GM21423 (cell line): ENCODE data around the gene CERCAM.
"Not testable (repeated sequence)": the region's sequence is repeated elsewhere in the genome, so short reads cannot be mapped to it uniquely, and the experiment has no call there.

Experiments
- ATAC-seq: cut with Tn5 transposase; IDR thresholded peaks from one replicate; pipeline ENCODE4 v1.9.1; 2021; ENCODE audit warnings: mild to moderate bottlenecking, moderate library complexity; ENCODE audit not compliant: unreplicated experiment

Gene CERCAM

DNA sequence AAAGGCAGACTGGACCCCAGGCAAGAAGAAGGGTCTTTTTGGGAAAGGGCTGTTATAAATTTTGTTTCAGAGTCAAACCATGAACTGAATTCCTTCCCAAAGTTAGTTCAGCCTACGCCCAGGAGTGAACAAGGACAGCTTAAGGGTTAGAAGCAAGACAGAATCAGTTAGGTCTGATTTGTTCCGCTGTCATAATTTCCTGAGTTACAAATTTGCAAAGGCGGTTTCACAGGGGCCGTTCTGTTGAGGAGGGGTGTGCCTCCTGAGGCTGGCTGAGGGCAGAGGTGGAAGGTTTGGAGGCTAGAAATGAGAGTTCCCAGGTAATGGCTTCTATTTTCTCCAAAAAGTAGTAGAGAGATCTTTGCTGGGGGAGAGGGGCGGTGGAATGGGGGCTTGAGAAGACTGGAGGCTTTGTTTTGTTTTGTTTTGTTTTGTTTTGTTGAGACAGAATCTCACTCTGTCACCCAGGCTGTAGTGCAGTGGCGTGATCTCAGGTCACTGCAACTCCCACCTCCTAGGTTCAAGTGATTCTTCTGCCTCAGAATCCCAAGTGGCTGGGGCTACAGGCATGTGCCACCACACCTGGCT is 4.1 kb upstream of the CERCAM start:
- no peak for ATAC-seq

DNA sequence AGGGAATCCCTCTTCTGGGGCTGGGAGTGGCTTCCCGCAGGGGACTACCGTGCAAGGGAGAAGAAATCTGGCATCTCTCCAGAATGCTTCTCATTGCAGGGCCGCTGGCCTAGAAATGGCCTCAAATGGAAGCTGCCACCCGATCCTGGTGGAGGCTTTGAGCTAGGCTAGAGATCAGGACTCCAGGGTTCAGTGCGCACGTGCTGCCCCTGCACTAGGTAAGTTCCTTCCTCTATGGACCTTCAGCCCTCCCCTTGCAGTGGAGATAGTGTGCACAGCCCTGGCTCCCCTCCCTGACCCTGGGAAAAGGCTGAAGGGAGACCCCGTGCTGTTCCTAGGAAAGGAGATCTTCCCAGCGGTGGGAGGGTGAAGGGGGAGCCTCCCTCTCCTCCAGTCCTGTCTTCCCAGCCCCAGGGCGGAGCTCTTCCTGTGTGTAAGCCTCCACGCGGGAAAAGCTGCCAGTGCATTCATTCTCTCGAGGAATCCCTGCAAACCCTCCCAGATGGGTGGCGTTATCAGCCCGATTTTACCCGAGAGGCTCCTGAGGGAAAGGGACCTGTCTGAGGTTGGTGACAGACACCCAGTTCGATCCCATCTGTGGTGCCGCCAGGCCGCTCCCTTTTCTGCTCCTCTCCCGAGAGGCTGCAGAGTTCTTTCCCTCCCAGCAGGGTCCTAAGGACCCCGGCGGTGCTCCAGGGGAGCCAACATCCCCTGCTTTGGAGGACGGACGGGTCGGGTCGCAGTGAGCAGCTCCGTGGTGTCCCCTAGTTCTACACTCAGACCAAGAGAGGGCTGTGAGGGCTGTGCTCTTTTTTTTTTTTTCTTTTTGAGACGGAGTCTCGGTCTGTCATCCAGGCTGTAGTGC is 1.4 kb upstream of the CERCAM start:
- no peak for ATAC-seq

DNA sequence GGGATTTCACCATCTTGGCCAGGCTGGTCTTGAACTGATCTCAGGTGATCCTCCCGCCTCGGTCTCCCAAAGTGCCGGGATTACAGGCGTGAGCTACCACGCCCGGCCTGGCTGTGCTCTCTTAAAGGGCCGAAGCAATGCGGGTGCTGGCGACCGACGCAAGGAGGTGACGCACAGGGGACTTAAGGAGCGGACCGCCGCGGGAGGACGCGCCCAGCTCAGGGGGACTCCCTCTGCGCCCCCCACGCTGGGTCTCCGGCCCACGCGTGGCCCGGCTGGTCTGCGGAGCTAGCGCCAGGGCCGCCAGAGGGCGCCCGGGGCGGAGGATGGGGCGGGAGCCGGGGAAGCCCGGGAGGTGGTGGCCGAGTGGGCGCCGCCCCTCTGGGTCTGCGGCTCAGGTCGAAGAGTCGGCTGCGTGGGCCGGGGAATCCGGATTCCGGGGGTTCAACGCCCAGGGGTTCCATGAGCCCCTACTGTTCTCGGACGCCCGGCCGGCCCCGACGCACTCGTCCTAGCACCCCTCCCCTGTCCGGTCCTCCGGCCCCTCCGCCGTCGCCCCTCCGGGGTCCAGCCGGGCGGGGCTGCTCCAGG is 502 bp upstream of the CERCAM start:
- ATAC-seq: peak; percentile 80

GRCh38 chr9:128421482-128421996 is 882 bp downstream of the CERCAM start:
- no peak for ATAC-seq

DNA sequence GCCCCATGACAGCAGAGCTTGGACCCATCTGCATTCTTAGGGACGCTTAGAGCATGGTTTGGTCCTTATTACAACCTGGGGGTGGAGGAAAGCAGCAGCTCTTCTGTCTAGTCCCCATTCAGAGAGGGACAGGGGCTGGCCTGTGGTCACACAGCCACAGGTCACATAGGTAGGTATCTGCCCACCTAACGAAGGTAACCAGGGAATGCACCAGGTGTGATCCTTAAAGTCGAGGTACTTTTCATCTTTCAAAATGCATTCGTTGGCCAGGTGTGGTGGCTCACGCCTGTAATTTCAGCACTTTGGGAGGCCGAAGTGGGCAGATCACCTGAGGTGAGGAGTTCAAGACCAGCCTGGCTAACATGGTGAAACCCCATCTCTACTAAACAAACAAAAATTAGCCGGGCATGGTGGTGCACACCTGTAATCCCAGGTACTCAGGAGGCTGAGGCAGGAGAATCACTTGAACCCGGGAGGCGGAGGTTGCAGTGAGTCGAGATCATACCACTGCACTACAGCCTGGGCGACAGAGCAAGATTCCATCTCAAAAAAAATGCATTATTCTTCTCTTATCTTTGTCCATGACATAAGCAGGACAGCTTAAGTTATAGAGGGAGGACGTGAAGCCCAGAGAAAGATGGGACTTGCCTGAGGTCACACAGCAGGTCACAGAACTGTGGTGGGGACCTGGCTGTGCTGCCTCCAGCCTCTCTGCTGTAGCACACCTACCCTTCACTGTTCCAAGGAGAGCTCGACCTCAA is 1.5 kb downstream of the CERCAM start:
- not testable (repeated sequence) for ATAC-seq

GRCh38 chr9:128422783-128423150 is 2.1 kb downstream of the CERCAM start:
- ATAC-seq: no peak

DNA sequence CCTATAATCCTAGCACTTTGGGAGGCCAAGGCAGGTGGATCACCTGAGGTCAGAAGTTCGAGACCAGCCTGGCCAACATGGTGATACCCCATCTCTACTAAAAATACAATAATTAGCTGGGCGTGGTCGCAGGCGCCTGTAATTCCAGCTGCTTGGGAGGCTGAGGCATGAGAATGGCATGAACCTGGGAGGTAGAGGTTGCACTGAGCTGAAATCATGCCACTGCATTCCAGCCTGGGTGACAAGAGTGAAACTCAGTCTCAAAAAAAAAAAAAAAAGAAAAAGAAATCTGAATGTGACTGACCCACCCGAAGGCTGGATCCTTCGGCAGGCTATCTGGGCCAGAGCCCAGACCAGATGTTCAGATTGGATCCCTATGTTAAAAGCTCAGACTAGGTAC is 2.7 kb downstream of the CERCAM start:
- not testable (repeated sequence) for ATAC-seq

DNA sequence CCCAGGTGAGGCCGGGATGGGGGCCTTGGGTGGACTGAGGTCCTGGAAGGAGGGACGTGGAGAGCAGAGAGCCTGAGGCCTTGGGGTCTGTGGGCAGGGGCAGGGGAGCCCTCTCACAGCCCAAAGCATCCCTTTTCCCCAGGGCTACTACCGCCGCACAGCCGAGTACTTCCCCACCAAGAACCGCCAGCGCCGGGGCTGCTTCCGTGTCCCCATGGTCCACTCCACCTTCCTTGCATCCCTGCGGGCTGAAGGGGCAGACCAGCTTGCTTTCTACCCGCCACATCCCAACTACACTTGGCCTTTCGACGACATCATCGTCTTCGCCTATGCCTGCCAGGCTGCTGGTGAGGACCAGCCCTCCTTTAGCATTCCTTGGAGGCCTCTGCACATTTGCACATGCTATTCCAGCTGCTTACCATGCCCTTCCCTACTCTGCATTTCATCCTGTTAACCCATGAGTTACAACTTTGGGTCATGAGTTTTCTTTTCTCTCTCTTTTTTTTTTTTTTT is 3.7 kb downstream of the CERCAM start:
- ATAC-seq: no peak

DNA sequence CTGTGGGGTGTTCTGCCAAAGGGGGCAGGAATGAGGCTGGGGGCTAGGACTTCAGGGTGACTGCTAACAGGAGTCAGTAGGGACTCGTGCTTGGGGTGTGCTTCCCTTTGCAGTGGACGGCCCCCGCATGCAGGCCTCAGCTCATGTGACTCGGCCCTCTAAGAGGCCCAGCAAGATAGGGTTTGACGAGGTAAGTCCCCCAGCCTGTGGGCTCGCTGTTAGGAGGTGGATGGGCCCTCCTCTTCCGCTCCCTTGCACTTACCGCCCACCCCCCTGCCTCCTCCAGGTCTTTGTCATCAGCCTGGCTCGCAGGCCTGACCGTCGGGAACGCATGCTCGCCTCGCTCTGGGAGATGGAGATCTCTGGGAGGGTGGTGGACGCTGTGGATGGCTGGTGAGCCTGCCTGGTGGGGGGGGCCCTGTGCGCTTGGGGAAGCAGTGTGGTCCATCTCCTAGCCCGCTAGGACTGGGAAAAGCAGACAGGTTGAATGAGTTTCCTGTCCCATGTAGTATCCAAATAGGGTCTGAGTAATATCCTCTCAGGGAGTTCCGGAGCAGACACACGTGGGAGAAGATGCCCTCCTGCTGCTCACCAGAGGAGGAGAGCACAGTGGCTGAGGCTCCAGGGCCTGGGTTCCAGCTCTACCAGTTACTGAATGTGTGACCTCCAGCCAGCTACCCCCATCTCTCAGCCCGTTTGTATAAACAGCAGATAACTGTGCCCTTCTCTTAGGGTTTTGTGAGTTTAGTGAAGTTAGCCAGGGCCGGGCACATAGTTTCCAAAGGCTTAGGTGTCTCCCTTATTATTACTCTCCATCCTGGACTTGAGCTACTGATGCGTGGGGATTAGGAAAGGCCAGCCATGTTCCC is 8.2 kb downstream of the CERCAM start:
- no peak for ATAC-seq

DNA sequence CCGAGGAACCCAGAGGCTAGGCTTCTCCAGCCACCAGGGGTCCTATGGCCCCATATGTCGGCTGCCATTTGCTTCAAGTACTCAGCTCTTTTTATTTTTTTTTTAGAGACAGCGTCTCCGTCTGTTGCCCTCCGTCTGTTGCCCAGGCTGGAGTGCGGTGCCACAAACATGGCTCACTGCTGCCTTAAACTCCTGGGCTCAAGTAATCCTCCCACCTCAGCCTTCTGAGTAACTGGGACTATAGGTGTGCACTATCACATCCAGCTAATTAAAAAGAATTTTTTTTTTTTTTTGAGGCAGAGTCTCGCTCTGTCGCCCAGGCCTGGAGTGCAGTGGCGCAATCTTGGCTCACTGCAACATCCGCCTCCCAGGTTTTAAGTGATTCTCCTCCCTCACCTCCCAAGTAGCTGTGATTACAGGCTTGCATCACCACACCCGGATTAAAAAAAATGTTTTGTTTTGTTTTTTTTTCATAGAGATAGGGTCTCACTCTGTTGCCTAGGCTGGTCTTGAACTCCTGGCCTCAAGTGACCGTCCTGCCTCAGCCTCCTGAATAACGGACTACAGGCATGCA is 8.9 kb downstream of the CERCAM start:
- no peak for ATAC-seq

GRCh38 chr9:128431207-128431606 is 10.6 kb downstream of the CERCAM start:
- no peak for ATAC-seq

GRCh38 chr9:128434340-128434739 is 13.7 kb downstream of the CERCAM start:
- ATAC-seq: no peak

- no peak for ATAC-seq
Observed at GRCh38 chr9:128435611-128436010, 15.0 kb downstream of the CERCAM start.

- peak; percentile 71 for ATAC-seq
Observed at GRCh38 chr9:128438343-128439109, 17.9 kb downstream of the CERCAM start.

GRCh38 chr9:128439273-128439672 is 18.6 kb downstream of the CERCAM start:
- no peak for ATAC-seq

DNA sequence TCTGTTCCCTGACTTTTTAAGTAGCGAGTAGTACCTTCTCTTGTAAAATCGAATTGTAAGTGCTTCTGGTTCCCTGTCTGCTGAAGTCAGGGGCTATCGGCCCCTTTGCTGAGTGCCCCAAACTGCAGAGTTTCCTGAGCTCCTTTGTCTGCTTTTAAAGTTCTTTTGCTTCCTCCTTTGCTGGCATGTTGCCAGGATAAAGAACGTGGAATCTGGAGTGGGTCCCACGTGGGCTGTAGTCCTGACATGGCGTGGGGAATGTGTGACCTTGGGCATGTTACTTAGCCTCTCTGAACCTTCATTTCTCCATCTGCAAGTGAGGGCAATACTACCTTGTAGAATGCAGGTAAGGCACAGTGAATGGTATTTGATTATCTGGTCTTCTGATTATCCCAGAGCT is 21.5 kb downstream of the CERCAM start:
- no peak for ATAC-seq

- ATAC-seq: not testable (repeated sequence)
Observed at GRCh38 chr9:128446505-128446904, 25.8 kb downstream of the CERCAM start.

DNA sequence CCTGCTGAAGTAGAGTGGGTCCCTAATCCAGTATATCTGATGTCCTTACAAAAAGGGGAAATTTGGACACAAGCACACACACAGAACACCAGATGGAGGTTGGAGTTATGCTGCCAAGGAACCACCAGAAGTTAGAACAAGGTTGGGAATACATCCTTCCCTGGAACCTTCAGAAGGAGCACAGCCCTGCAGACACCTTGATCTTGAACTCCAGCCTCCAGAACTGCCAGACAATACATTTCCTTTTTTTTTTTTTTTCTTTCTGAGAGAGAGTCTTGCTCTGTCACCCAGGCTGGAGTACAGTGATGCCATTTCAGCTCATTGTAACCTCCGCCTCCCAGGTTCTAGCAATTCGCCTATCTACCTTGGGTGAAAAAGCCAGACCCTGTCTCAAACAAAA is 28.1 kb downstream of the CERCAM start:
- ATAC-seq: no peak

DNA sequence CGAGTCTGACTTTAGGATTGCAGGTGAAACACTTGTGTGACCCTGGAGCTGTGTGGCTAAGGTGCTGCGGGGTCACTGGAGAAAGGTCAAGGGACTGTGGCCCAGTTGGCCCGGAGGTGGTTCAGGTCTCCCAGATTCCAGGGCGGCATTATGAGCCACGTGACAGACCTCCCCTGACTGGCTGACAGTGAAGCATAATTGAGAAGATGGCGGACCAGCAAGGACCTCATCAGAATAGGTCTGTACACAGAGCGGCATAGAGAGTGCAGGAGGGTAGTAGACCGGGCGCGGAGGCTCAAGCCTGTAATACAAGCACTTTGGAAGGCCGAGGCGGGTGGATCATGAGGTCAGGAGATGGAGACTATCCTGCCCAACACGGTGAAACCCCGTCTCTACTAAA is 34.3 kb downstream of the CERCAM start:
- ATAC-seq: no peak
